ENCODE measurements around the gene MIOX. TPM values are rescaled to one million over a fixed set of nuclear protein-coding genes. Genes with fewer than 3 reads are reported as not detected.

Gene MIOX
- total and polyA plus RNA-seq, 2 donors (not counting 3 experiments of a cell fraction or from before 2014, with no cell fraction given) = not detected

DNA sequence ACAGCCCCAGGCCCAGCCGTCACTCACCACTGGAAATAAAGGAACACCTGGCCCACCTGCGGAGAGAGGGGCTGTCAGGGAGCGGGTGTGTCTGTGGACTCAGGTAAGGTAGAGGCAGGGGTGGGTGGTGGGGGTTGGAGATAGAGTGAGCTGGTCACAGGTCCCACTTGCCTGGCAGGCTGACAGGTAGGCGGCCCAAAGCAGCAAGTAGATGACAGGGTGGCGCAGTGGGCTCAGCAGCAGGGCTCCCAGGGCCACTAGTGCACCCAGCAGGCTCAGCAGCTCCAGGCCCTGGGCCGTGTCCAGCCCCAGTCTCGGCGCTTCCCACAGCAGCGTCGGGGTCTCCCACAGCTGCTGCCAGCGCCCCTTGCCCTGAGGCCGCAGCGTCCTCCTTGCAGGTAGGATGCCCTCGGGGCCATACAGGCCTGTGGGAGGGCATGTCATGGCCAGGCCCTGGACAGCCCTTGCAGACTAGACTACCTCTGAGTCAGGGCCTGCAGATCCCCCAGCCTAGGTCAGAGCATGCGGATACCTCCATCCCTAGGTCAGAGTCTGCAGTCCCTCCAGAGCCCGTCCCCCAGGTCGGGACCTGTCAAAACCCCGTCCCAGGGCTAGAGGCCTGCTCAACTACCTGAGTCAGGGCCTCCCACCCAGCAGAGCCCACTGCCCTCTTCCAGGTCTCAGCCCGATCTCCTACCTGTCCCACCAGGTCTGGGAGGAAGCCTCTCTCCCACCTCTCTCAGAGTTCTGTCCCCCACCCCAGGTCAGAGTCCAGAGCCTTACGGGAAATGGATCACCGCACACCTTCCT is 20.2 kb downstream of the MIOX start:
- peak overlapping the region; percentile 50 for H3K4me2 ChIP-seq (ENCODE audit: insufficient read depth, low read length)
- peaks cover 30% of the 10 kb centered on the region for H3K79me2 ChIP-seq (ENCODE audit: control insufficient read depth, insufficient read depth, low read length)
- H3K4me3 ChIP-seq (replicated peaks in 1 of 3; ENCODE audit: insufficient read depth in 1 of 3, low read depth in 1 of 3, low read length in 3 of 3) = peak overlapping the region; percentile 55 to 91 (median 63)
- H2AFZ ChIP-seq (ENCODE audit: low read depth, low read length) = peak overlapping the region; percentile 93
- DNase-seq (ENCODE audit: low read depth, low spot score) (no peak), FAIRE-seq (no peak)
- peak overlapping the region; percentile 71 for H3K9ac ChIP-seq (replicated peaks; ENCODE audit: extremely low read depth, insufficient read depth, low read length)
- dilution Hi-C loops (cut with MboI; ENCODE audit: extremely low pct_ligation_motif_present, low sequenced_read_pairs) = no loop called here
- TF ChIP-seq, protein P1, sequence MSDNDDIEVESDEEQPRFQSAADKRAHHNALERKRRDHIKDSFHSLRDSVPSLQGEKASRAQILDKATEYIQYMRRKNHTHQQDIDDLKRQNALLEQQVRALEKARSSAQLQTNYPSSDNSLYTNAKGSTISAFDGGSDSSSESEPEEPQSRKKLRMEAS (IDR thresholded peaks at IDR 0.05; ENCODE audit: insufficient read depth, insufficient read length) = no peak
- TF ChIP-seq POLR2A (IDR thresholded peaks at IDR 0.05; ENCODE audit: low read depth, low read length) = no peak
- TF ChIP-seq GATA2 (IDR thresholded peaks at IDR 0.05; ENCODE audit: insufficient read depth, insufficient read length, low read depth, low read length) = no peak
- TF ChIP-seq, protein P2, sequence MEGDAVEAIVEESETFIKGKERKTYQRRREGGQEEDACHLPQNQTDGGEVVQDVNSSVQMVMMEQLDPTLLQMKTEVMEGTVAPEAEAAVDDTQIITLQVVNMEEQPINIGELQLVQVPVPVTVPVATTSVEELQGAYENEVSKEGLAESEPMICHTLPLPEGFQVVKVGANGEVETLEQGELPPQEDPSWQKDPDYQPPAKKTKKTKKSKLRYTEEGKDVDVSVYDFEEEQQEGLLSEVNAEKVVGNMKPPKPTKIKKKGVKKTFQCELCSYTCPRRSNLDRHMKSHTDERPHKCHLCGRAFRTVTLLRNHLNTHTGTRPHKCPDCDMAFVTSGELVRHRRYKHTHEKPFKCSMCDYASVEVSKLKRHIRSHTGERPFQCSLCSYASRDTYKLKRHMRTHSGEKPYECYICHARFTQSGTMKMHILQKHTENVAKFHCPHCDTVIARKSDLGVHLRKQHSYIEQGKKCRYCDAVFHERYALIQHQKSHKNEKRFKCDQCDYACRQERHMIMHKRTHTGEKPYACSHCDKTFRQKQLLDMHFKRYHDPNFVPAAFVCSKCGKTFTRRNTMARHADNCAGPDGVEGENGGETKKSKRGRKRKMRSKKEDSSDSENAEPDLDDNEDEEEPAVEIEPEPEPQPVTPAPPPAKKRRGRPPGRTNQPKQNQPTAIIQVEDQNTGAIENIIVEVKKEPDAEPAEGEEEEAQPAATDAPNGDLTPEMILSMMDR (IDR thresholded peaks at IDR 0.05; ENCODE audit: extremely low read depth in 1 of 2, insufficient read depth in 1 of 2, low read depth in 1 of 2, low read length in 2 of 2) = no peak
- no peak for TF ChIP-seq EZH2 (IDR thresholded peaks at IDR 0.05; ENCODE audit: borderline replicate concordance, low read depth, low read length, severe bottlenecking)
- TF ChIP-seq FOS (IDR thresholded peaks at IDR 0.05; ENCODE audit: borderline replicate concordance, insufficient read depth, low read length) = no peak
- no peak for TF ChIP-seq POLR2AphosphoS5 (IDR thresholded peaks at IDR 0.05; ENCODE audit: insufficient read depth, low read depth, low read length)
- no peak for TF ChIP-seq JUN (IDR thresholded peaks at IDR 0.05; ENCODE audit: borderline replicate concordance, insufficient read depth, insufficient read length, low read depth)
- TF ChIP-seq MYC (IDR thresholded peaks at IDR 0.05; ENCODE audit: low read depth, low read length) = no peak
- H3K27ac ChIP-seq (ENCODE audit: insufficient read depth, low read depth, low read length) = peak overlapping the region; percentile 11
- peaks cover 14% of the 10 kb centered on the region for H3K4me1 ChIP-seq (ENCODE audit: control insufficient read depth, extremely low read depth, insufficient read depth, low read length)
- H4K20me1 ChIP-seq (replicated peaks; ENCODE audit: control insufficient read depth, extremely low read depth, insufficient read depth, low read length) = no peaks in the 10 kb centered on the region
- intact Hi-C loops (cut with micrococcal nuclease) = no loop called here
- no peaks in the 10 kb centered on the region for H3K9me1 ChIP-seq (replicated peaks; ENCODE audit: control insufficient read depth, extremely low read depth, insufficient read depth, low read length)
- ChIA-PET POLR2A (no interaction called here), CTCF (interaction anchor here (1.1 to 3.0 kb wide), 3 partner anchors 10 to 33 kb away, joined by 3 to 34 read pairs (median 26); partner anchors contain the start of gene SCO2)
- H3K27me3 ChIP-seq (ENCODE audit: control insufficient read depth in 2 of 2, insufficient read depth in 2 of 2, low read length in 2 of 2) = no peaks in the 10 kb centered on the region
- no TSS peak for BruUV-seq (replicated peaks)
- H3K36me3 ChIP-seq (ENCODE audit: control insufficient read depth in 2 of 2, extremely low read depth in 1 of 2, insufficient read depth in 2 of 2, low read length in 2 of 2) = peaks cover 6 to 22% of the 10 kb centered on the region in 2 experiments
- H3K9me3 ChIP-seq (replicated peaks; ENCODE audit: control insufficient read depth, insufficient read depth, low read length) = no peaks in the 10 kb centered on the region
